H9 (cell line): ENCODE measurements around the gene HOXC10. TPM values are rescaled to one million over a fixed set of nuclear protein-coding genes. Genes with fewer than 3 reads are reported as not detected.

Source experiments
- DNase-seq: peaks from one replicate; pipeline ENCODE4 v3.0.0-alpha.2; 2017
- H2AFZ ChIP-seq: one replicate; pipeline ENCODE4 v1.6.1; 2013; ENCODE audit warnings: mild to moderate bottlenecking, low read length, control low read depth, moderate library complexity
- H2AK5ac ChIP-seq: 2 replicates; pipeline ENCODE4 v1.6.1; 2013; ENCODE audit warnings: low read length, control low read depth, mixed read lengths; ENCODE audit not compliant: insufficient read length
- H2BK120ac ChIP-seq: one replicate; pipeline ENCODE4 v1.6.1; 2013; ENCODE audit warnings: low read depth, mild to moderate bottlenecking, low read length, control low read depth, inconsistent platforms; ENCODE audit not compliant: poor library complexity, severe bottlenecking
- H2BK12ac ChIP-seq: 2 replicates; pipeline ENCODE4 v1.6.1; 2013; ENCODE audit warnings: low read length, control low read depth, mixed read lengths, low read depth; ENCODE audit not compliant: insufficient read length
- H2BK15ac ChIP-seq: 2 replicates; pipeline ENCODE4 v1.6.1; 2013; ENCODE audit warnings: low read depth, low read length, control low read depth
- H2BK20ac ChIP-seq: one replicate; pipeline ENCODE4 v1.6.1; 2013; ENCODE audit warnings: low read depth, mild to moderate bottlenecking, low read length, control low read depth, inconsistent platforms; ENCODE audit not compliant: poor library complexity, severe bottlenecking
- H2BK5ac ChIP-seq: 2 replicates; pipeline ENCODE4 v1.6.1; 2013; ENCODE audit warnings: low read length, control low read depth, mixed read lengths; ENCODE audit not compliant: insufficient read length
- H3K14ac ChIP-seq: 2 replicates; pipeline ENCODE4 v1.6.1; 2013; ENCODE audit warnings: low read length, control low read depth; ENCODE audit not compliant: insufficient read depth
- H3K18ac ChIP-seq: 2 replicates; pipeline ENCODE4 v1.6.1; 2013; ENCODE audit warnings: low read depth, mild to moderate bottlenecking, mixed read lengths, low read length, control low read depth; ENCODE audit not compliant: insufficient read length
- H3K23ac ChIP-seq: 2 replicates; pipeline ENCODE4 v1.6.1; 2013; ENCODE audit warnings: low read length, control low read depth, mixed read lengths, low read depth; ENCODE audit not compliant: insufficient read length
- H3K23me2 ChIP-seq: 2 replicates; pipeline ENCODE4 v1.6.1; 2013; ENCODE audit warnings: low read depth, mild to moderate bottlenecking, mixed read lengths, low read length, control low read depth; ENCODE audit not compliant: insufficient read length, poor library complexity, severe bottlenecking
- H3K27ac ChIP-seq: 2 replicates; pipeline ENCODE4 v1.5.1; 2013; ENCODE audit warnings: low read length, control low read depth, mixed read lengths, low read depth; ENCODE audit not compliant: insufficient read length
- H3K27me3 ChIP-seq: 2 replicates; pipeline ENCODE4 v1.6.1; 2013; ENCODE audit warnings: low read length, control low read depth, inconsistent platforms; ENCODE audit not compliant: insufficient read depth
- H3K4ac ChIP-seq: 2 replicates; pipeline ENCODE4 v1.6.1; 2013; ENCODE audit warnings: low read depth, mild to moderate bottlenecking, control low read depth, inconsistent platforms, low read length, moderate library complexity
- H3K4me1 ChIP-seq: 2 replicates; pipeline ENCODE4 v1.6.1; 2013; ENCODE audit warnings: low read length, control low read depth, inconsistent platforms; ENCODE audit not compliant: insufficient read depth
- H3K4me2 ChIP-seq: 2 replicates; pipeline ENCODE4 v1.6.1; 2013; ENCODE audit warnings: low read length, control low read depth, mixed read lengths; ENCODE audit not compliant: insufficient read length, insufficient read depth
- H3K56ac ChIP-seq: 2 replicates; pipeline ENCODE4 v1.6.1; 2013; ENCODE audit warnings: low read depth, mild to moderate bottlenecking, mixed read lengths, low read length, control low read depth; ENCODE audit not compliant: insufficient read length
- H3K79me1 ChIP-seq: 2 replicates; pipeline ENCODE4 v1.6.1; 2013; ENCODE audit warnings: low read depth, mild to moderate bottlenecking, moderate library complexity, low read length, control low read depth, inconsistent platforms; ENCODE audit not compliant: insufficient read depth, poor library complexity, severe bottlenecking
- H3K79me2 ChIP-seq: 2 replicates; pipeline ENCODE4 v1.6.1; 2013; ENCODE audit warnings: low read length, control low read depth, inconsistent platforms; ENCODE audit not compliant: insufficient read depth
- H3K9ac ChIP-seq: 2 replicates; pipeline ENCODE4 v1.6.1; 2013; ENCODE audit warnings: low read length, control low read depth, mixed read lengths; ENCODE audit not compliant: insufficient read length; ENCODE audit errors: extremely low read depth
- H3K9me3 ChIP-seq: one replicate; pipeline ENCODE4 v1.6.1; 2013; ENCODE audit warnings: low read depth, low read length, inconsistent platforms; ENCODE audit not compliant: control insufficient read depth
- H3T11ph ChIP-seq: one replicate; pipeline ENCODE4 v1.6.1; 2013; ENCODE audit warnings: mild to moderate bottlenecking, low read length, control low read depth, inconsistent platforms
- H4K20me1 ChIP-seq: one replicate; pipeline ENCODE4 v1.6.1; 2013; ENCODE audit not compliant: control insufficient read depth, insufficient read length, insufficient read depth
- H4K5ac ChIP-seq: 2 replicates; pipeline ENCODE4 v1.6.1; 2013; ENCODE audit warnings: low read depth, mild to moderate bottlenecking, mixed read lengths, low read length, control low read depth; ENCODE audit not compliant: insufficient read length
- H4K8ac ChIP-seq: replicated peaks from 2 replicates; pipeline ENCODE4 v1.6.1; 2013; ENCODE audit warnings: low read length, control low read depth, mixed read lengths, low read depth; ENCODE audit not compliant: insufficient read length
- H4K91ac ChIP-seq: 2 replicates; pipeline ENCODE4 v1.6.1; 2013; ENCODE audit warnings: low read depth, mild to moderate bottlenecking, moderate library complexity, mixed read lengths, low read length, control low read depth; ENCODE audit not compliant: insufficient read length
- H3K27ac Mint-ChIP-seq, 3 experiments: 2 replicates in 2 of 3; 3 replicates in 1 of 3; pipeline ENCODE4 v1.8.0; 2020 to 2021; ENCODE audit warnings: mixed read lengths in 3 of 3, mild to moderate bottlenecking in 1 of 3, moderate library complexity in 1 of 3
- H3K27me3 Mint-ChIP-seq: 2 replicates; pipeline ENCODE4 v1.8.0; 2021; ENCODE audit warnings: low read depth, mild to moderate bottlenecking, moderate library complexity, mixed read lengths
- H3K36me3 Mint-ChIP-seq, 3 experiments: 2 replicates in 2 of 3; 3 replicates in 1 of 3; pipeline ENCODE4 v1.8.0; 2020 to 2021; ENCODE audit warnings: low read depth in 3 of 3, mixed read lengths in 3 of 3; ENCODE audit not compliant: insufficient read depth in 1 of 3
- H3K4me1 Mint-ChIP-seq, 2 experiments: 2 replicates each; pipeline ENCODE4 v1.8.0; 2020; ENCODE audit warnings: mixed read lengths in 2 of 2
- H3K4me3 Mint-ChIP-seq, 2 experiments: 2 replicates in 1 of 2; 3 replicates in 1 of 2; pipeline ENCODE4 v1.8.0; 2020 to 2021; ENCODE audit warnings: mild to moderate bottlenecking in 2 of 2, mixed read lengths in 2 of 2, moderate library complexity in 1 of 2
- H3K9me3 Mint-ChIP-seq, 2 experiments: 2 replicates in 1 of 2; 3 replicates in 1 of 2; pipeline ENCODE4 v1.8.0; 2020; ENCODE audit warnings: mild to moderate bottlenecking in 2 of 2, mixed read lengths in 2 of 2, moderate library complexity in 1 of 2
- CTCF ChIP-seq: fragments of 200-600 bp; sonication (generic); conservative IDR thresholded peaks from 3 replicates; pipeline ENCODE4 v1.8.0; 2021; ENCODE audit warnings: antibody characterized with exemption, mild to moderate bottlenecking
- WGBS: extraction: QIAGEN DNeasy Blood & Tissue Kit; methylation state at CpG from one replicate; pipeline ENCODE4 v1.1.7; 2013; ENCODE audit warnings: missing lambda C conversion rate, low lambda C conversion rate, mixed read lengths; ENCODE audit not compliant: insufficient read length; ENCODE audit errors: extremely low coverage; 5-methylcytosine and 5-hydroxymethylcytosine counted together
- total RNA-seq: library from RNA; stranded (reverse); gene quantifications from 2 replicates; pipeline ENCODE4 v1.2.1, GENCODE V29; 2021

Gene HOXC10
- total RNA-seq, 1 experiment from 2014 or later: not detected

GRCh38 chr12:54022960-54023884, 38.3 kb downstream of the HOXC10 start:
- Mint-ChIP-seq H3K4me3 (no peak overlapping the region), H3K27me3 (peaks cover 100% of the 10 kb centered on the region), H3K4me1 (peaks cover 7 to 18% of the 10 kb centered on the region in 2 experiments), H3K27ac (no peak overlapping the region), H3K9me3 (peaks cover 2 to 5% of the 10 kb centered on the region in 2 experiments; a peak in 4 of 5 replicates), H3K36me3 (no peaks in the 10 kb centered on the region)
- Histone ChIP-seq H3K23ac (no peak overlapping the region), H2BK120ac (no peak overlapping the region), H2AK5ac (no peak overlapping the region), H3K14ac (no peak overlapping the region), H3K9ac (no peak overlapping the region), H3K79me1 (no peaks in the 10 kb centered on the region), H2BK20ac (no peak overlapping the region), H3K4ac (no peak overlapping the region), H3K27me3 (peaks cover 97% of the 10 kb centered on the region), H4K91ac (no peak overlapping the region), H3K27ac (no peak overlapping the region), H3K4me1 (no peaks in the 10 kb centered on the region), H3K18ac (no peak overlapping the region), H3K23me2 (peaks cover under 1% of the 10 kb centered on the region), H3K79me2 (no peaks in the 10 kb centered on the region), H3K56ac (no peak overlapping the region), H2BK15ac (no peak overlapping the region), H4K5ac (no peak overlapping the region), H2AFZ (no peak overlapping the region), H2BK12ac (no peak overlapping the region), H2BK5ac (no peak overlapping the region), H4K20me1 (no peaks in the 10 kb centered on the region), H3K4me2 (no peak overlapping the region), H4K8ac (no peak overlapping the region), H3K9me3 (no peaks in the 10 kb centered on the region), H3T11ph (no peak overlapping the region)
- no CpG with 5 or more reads among the region's 8 CpGs for WGBS
- TF ChIP-seq CTCF: no peak
- DNase-seq: no peak
